HepG2 (cell line): ENCODE measurements around the gene SLC43A3.

Source experiments
- ATF1 ChIP-seq: IDR thresholded peaks from 2 replicates; pipeline ENCODE4 v1.6.1; 2016; ENCODE audit warnings: mild to moderate bottlenecking, control low read depth
- IRF2 ChIP-seq: IDR thresholded peaks from 2 replicates; pipeline ENCODE4 v1.6.1; 2018; ENCODE audit warnings: missing genetic modification reagents, missing compliant biosample characterization
- KAT2B ChIP-seq: fragments of 150-350 bp; IDR thresholded peaks from 2 replicates; pipeline ENCODE4 v1.6.1; 2014; ENCODE audit warnings: low read depth, low read length, borderline replicate concordance
- KLF16 ChIP-seq, 2 experiments: sonication (generic) in 1 of 2; formaldehyde crosslinking in 1 of 2; IDR thresholded peaks; 2 replicates each; pipeline versions ENCODE4 v1.6.1 to v1.8.0; 2016 to 2023; ENCODE audit warnings: missing genetic modification reagents in 2 of 2, missing compliant biosample characterization in 1 of 2
- TF ChIP-seq, protein P1 (sequence below): sonication (generic); formaldehyde crosslinking; IDR thresholded peaks from 2 replicates; pipeline ENCODE4 v1.4.0; 2020; ENCODE audit warnings: missing genetic modification reagents
- TF ChIP-seq, protein P2 (sequence below): sonication (generic); formaldehyde crosslinking; IDR thresholded peaks from 2 replicates; pipeline ENCODE4 v1.9.0; 2022; ENCODE audit warnings: low read depth, missing genetic modification reagents
- TF ChIP-seq, protein P3 (sequence below): sonication (generic); formaldehyde crosslinking; IDR thresholded peaks from 2 replicates; pipeline ENCODE4 v1.4.0; 2020; ENCODE audit warnings: mild to moderate bottlenecking, missing genetic modification reagents

DNA sequence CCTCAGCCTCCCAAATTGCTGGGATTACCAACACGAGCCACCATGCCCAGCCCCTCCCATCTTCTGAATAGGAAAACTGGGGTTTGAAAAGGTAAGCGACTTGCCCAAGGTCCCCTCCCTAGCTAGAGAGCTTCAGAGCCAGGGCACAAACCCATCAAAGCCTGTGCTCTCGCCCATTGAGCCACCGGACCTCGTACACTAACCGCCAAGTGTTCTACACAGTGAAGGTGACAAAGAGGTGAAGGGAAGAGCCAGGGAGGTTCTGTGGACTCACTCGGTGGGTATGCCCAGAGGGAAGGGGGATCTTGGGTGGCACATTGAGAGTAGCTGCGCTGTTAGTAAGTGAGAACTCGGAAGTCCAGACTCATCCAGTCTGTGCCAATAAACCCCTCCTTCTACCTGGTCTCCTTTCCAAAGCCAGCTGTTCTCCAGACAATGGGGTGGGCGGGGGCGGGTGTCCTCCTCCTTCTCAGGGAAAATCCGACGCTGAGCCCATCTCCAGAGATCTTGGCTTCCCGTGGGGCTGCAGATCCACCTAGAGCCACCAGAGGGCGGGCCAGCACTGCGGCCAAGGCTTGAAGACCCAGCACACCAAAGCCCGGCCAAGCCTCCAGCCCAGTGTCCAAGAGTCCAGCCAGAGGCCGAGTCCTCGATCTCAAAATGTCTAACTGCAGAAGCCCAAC lies 30.2 kb upstream of the SLC43A3 start:
- TF ChIP-seq IRF2 (CRISPR knock-in tag) (no peak), KLF16 (CRISPR knock-in tag; IDR thresholded peaks at IDR 0.05) (no peak), ATF1 (no peak), KAT2B (no peak)
- TF ChIP-seq, protein P1, sequence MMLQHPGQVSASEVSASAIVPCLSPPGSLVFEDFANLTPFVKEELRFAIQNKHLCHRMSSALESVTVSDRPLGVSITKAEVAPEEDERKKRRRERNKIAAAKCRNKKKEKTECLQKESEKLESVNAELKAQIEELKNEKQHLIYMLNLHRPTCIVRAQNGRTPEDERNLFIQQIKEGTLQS (CRISPR knock-in tag) = no peak
- TF ChIP-seq, protein P2, sequence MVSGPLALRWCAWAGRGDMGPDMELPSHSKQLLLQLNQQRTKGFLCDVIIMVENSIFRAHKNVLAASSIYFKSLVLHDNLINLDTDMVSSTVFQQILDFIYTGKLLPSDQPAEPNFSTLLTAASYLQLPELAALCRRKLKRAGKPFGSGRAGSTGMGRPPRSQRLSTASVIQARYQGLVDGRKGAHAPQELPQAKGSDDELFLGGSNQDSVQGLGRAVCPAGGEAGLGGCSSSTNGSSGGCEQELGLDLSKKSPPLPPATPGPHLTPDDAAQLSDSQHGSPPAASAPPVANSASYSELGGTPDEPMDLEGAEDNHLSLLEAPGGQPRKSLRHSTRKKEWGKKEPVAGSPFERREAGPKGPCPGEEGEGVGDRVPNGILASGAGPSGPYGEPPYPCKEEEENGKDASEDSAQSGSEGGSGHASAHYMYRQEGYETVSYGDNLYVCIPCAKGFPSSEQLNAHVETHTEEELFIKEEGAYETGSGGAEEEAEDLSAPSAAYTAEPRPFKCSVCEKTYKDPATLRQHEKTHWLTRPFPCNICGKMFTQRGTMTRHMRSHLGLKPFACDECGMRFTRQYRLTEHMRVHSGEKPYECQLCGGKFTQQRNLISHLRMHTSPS = no peak
- TF ChIP-seq, protein P3, sequence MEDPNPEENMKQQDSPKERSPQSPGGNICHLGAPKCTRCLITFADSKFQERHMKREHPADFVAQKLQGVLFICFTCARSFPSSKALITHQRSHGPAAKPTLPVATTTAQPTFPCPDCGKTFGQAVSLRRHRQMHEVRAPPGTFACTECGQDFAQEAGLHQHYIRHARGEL = no peak
